Suprapubic skin (tissue), 4 donors: ENCODE measurements around the gene APOC4. TPM values are rescaled to one million over a fixed set of nuclear protein-coding genes. Genes with fewer than 3 reads are reported as not detected.
"Not testable (repeated sequence)": the region's sequence is repeated elsewhere in the genome, so short reads cannot be mapped to it uniquely, and the experiment has no call there.

Source experiments
- DNase-seq, 2 donors: peaks; one replicate each; pipeline ENCODE4 v3.0.0-alpha.2; 2019; ENCODE audit warnings: low spot score in 2 of 2
- H3K27ac ChIP-seq: fragments of 200-600 bp; sonication (generic); one replicate; pipeline ENCODE4 v1.5.1; 2019
- H3K27me3 ChIP-seq: fragments of 200-600 bp; sonication (generic); one replicate; pipeline ENCODE4 v1.5.1; 2019
- H3K36me3 ChIP-seq: fragments of 200-600 bp; sonication (generic); one replicate; pipeline ENCODE4 v1.5.1; 2019
- H3K4me1 ChIP-seq: fragments of 200-600 bp; sonication (generic); one replicate; pipeline ENCODE4 v1.5.1; 2019
- H3K4me3 ChIP-seq: fragments of 200-600 bp; sonication (generic); one replicate; pipeline ENCODE4 v1.5.1; 2019; ENCODE audit warnings: mild to moderate bottlenecking
- H3K9me3 ChIP-seq: fragments of 200-600 bp; sonication (generic); one replicate; pipeline ENCODE4 v1.5.1; 2019
- CTCF ChIP-seq, 2 donors: fragments of 200-600 bp in 1 of 2; fragments of 450-650 bp in 1 of 2; sonication (generic) in 1 of 2; IDR thresholded peaks; one replicate each; pipeline ENCODE4 v1.5.1; 2016 to 2019; ENCODE audit warnings: antibody characterized with exemption in 2 of 2, mild to moderate bottlenecking in 1 of 2, moderate library complexity in 1 of 2
- EP300 ChIP-seq: sonication (generic); formaldehyde crosslinking; IDR thresholded peaks from one replicate; pipeline ENCODE4 v1.6.1; 2017; ENCODE audit warnings: antibody characterized with exemption
- POLR2A ChIP-seq, 2 donors: fragments of 450-650 bp; IDR thresholded peaks; one replicate each; pipeline ENCODE4 v1.6.1; 2017; ENCODE audit warnings: antibody characterized with exemption in 2 of 2, mild to moderate bottlenecking in 2 of 2, moderate library complexity in 2 of 2
- POLR2AphosphoS5 ChIP-seq, 3 donors: sonication (generic); formaldehyde crosslinking; IDR thresholded peaks; one replicate each; pipeline ENCODE4 v1.6.1; 2017; ENCODE audit warnings: antibody characterized with exemption in 3 of 3
- WGBS: methylation state at CpG from one replicate; pipeline ENCODE4 v1.1.5; 2018; 5-methylcytosine and 5-hydroxymethylcytosine counted together
- total RNA-seq, 4 donors: library from RNA; depleted of rRNA; stranded (reverse); fragments of >200 nt; gene quantifications; one replicate each; pipeline ENCODE4 v1.1.0, GENCODE V29; 2016

Gene APOC4
- total RNA-seq, 4 donors from 2014 or later, result not detected

GRCh38 chr19:44961821-44962220 is 19.8 kb downstream of the APOC4 start:
- Histone ChIP-seq H3K4me1 (peaks cover 20% of the 10 kb centered on the region), H3K27ac (no peak overlapping the region), H3K4me3 (no peak overlapping the region), H3K27me3 (no peaks in the 10 kb centered on the region), H3K9me3 (no peaks in the 10 kb centered on the region), H3K36me3 (peaks cover 60% of the 10 kb centered on the region)
- no peak for TF ChIP-seq EP300
- TF ChIP-seq POLR2A (IDR thresholded peaks at IDR 0.05), result no peak
- no peak for TF ChIP-seq CTCF (IDR thresholded peaks at IDR 0.05)
- TF ChIP-seq POLR2AphosphoS5 (IDR thresholded peaks at IDR 0.05), result no peak
- WGBS, result 94% methylated on average over 8 of the region's 8 CpGs
- no peak for DNase-seq

GRCh38 chr19:44968118-44968517 is 26.1 kb downstream of the APOC4 start:
- Histone ChIP-seq H3K27ac (no peak overlapping the region), H3K36me3 (peaks cover 77% of the 10 kb centered on the region), H3K4me1 (no peaks in the 10 kb centered on the region), H3K27me3 (no peaks in the 10 kb centered on the region), H3K4me3 (no peak overlapping the region), H3K9me3 (no peaks in the 10 kb centered on the region)
- DNase-seq, result no peak
- no peak for TF ChIP-seq EP300
- TF ChIP-seq CTCF (IDR thresholded peaks at IDR 0.05), result no peak
- no peak for TF ChIP-seq POLR2AphosphoS5 (IDR thresholded peaks at IDR 0.05)
- no peak for TF ChIP-seq POLR2A (IDR thresholded peaks at IDR 0.05)
- 92% methylated on average over 5 of the region's 5 CpGs for WGBS

- 83% methylated on average over 2 of the region's 4 CpGs for WGBS
- no peaks in the 10 kb centered on the region for H3K9me3 ChIP-seq
- TF ChIP-seq CTCF (IDR thresholded peaks at IDR 0.05), result no peak
These were observed 26.6 kb downstream of the APOC4 start for GRCh38 chr19:44968670-44969069.

GRCh38 chr19:44969437-44969836 is 27.4 kb downstream of the APOC4 start:
- Histone ChIP-seq H3K4me3 (no peak overlapping the region), H3K4me1 (no peaks in the 10 kb centered on the region), H3K36me3 (peaks cover 77% of the 10 kb centered on the region), H3K27ac (no peak overlapping the region), H3K9me3 (no peaks in the 10 kb centered on the region), H3K27me3 (no peaks in the 10 kb centered on the region)
- 97% methylated on average over 5 of the region's 5 CpGs for WGBS
- TF ChIP-seq POLR2A (IDR thresholded peaks at IDR 0.05) (no peak), CTCF (IDR thresholded peaks at IDR 0.05) (no peak), EP300 (no peak), POLR2AphosphoS5 (IDR thresholded peaks at IDR 0.05) (no peak)
- no peak for DNase-seq

More at GRCh38 chr19:44968670-44969069, 26.6 kb downstream of the APOC4 start:
- Histone ChIP-seq H3K4me3 (no peak overlapping the region), H3K4me1 (no peaks in the 10 kb centered on the region), H3K27me3 (no peaks in the 10 kb centered on the region), H3K27ac (no peak overlapping the region), H3K36me3 (peaks cover 77% of the 10 kb centered on the region)
- no peak for DNase-seq

- peaks cover 78% of the 10 kb centered on the region for H3K36me3 ChIP-seq
- H3K4me3 ChIP-seq, H3K4me1 ChIP-seq, H3K27ac ChIP-seq, H3K9me3 ChIP-seq, H3K27me3 ChIP-seq, DNase-seq: not testable (repeated sequence)
- 90% methylated on average over 6 of the region's 6 CpGs for WGBS
These were observed 29.4 kb downstream of the APOC4 start for GRCh38 chr19:44971451-44971850.

GRCh38 chr19:44972802-44973201 is 30.8 kb downstream of the APOC4 start:
- no peak for TF ChIP-seq EP300
- TF ChIP-seq POLR2A (IDR thresholded peaks at IDR 0.05), result no peak
- TF ChIP-seq CTCF (IDR thresholded peaks at IDR 0.05), result no peak

More at GRCh38 chr19:44972802-44973201, 30.8 kb downstream of the APOC4 start:
- Histone ChIP-seq H3K27me3 (no peaks in the 10 kb centered on the region), H3K9me3 (no peaks in the 10 kb centered on the region), H3K4me3 (no peak overlapping the region), H3K27ac (no peak overlapping the region), H3K36me3 (peaks cover 79% of the 10 kb centered on the region), H3K4me1 (no peaks in the 10 kb centered on the region)
- DNase-seq, result no peak
- 94% methylated on average over 11 of the region's 13 CpGs for WGBS
